NCI-H1105 treated with DMSO at 0.1 percent for 48 hours (cell line): ENCODE data around the gene PRR9.
"Not testable (repeated sequence)": the region's sequence is repeated elsewhere in the genome, so short reads cannot be mapped to it uniquely, and the experiment has no call there.

ENCODE experiments used
- DNase-seq: peaks from one replicate; lab custom pipeline; 2025; lab: John Stamatoyannopoulos, UW

PRR9 gene, protein sequence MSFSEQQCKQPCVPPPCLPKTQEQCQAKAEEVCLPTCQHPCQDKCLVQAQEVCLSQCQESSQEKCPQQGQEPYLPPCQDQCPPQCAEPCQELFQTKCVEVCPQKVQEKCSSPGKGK

DNA sequence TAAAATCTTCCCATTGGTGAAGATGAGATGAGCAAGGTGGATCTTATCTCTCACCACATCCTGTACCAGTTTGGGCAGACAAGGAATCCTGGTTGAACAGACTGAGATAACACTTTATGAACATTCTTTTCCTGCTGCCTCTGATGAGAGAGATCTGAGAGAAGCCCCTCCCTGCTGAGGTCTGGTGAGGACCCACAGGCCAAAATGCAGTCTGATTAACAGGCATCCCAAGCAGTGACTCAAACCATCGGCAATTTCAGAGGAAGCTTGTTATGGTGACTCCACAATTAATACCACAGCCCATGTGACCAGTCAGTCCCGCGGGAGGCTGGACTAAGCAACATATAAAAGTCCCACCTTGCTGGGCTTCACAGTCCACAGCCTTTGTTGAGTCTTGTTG lies at the start of gene PRR9:
PRR9 (plus strand) TSS at position 373 of the 400 bp plus-strand sequence. CDS start 561 bp downstream, outside the sequence.
- no peak for DNase-seq

DNA sequence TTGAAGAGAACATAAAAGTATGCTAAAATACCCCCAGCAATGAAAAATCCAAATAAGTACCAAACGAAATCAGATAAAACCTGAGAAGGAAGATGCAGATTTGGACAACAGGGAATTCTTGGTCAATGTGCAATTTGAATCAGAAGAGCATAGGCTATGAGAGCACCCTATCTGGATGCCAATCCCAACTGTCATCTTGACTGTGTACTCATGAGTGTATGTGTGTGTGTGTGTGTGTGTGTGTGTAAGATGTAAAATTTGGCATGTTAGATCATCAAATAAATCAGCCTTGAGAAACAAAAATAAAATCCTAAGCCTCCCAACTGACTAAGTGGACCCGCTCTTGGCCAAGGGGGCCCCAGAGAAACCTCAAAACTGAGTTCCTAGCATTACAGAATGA lies 48.7 kb upstream of the PRR9 start:
- DNase-seq = no peak

DNA sequence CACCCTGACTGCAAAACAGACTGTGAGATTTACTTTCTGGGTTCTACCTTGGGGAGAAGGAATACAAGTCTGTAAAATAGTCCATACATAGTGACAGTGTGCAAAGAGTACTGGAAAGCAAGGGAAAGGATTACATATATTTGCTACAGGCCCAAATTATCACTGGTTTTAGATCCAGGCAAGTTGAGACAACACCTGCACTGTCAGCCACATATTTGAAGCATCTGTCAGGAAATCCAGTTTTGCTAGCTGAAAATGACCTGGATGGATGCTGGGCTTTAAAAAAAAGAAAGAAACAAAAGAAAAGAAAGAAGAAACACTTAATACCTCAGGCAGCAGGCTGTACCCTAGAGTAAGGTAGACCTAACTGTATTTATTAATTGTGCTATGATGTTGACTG lies 42.8 kb upstream of the PRR9 start:
- DNase-seq = no peak

DNA sequence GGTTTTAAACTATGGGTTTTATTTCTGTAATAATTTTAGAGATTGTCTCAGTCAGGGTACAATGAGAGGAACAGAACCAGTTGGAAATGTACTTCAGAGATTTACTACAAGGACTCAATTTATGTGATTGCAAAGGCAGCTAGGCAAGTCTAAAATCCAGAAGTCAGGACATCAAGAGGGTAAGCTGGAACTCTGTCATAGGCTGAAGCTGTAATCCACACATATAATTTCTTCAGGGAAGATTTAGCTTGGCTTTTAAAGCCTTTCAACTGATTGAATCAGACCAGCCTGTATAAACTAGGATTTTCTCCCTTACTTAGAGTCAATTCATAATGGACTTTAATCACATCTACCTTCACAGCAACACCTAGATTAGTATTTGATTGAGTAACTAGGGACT lies 38.5 kb upstream of the PRR9 start:
- no peak for DNase-seq

DNA sequence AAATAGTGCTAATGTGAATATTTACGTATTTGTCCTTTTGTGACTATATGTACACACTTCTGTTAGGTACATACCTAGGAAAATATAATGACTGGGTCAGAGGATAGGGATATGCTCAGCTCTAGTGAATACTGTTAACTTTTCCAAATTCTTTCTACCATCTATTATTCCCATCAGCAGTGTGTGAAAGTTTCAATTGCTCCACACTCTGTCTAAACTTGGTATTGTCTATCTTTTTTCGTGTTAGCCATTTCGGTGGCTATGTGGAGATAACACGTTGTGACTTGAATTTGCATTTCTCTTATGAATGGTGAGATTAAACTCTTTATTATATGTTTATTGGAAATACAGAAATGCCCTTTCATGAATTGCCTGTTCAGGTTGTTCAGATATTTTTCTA lies 36.8 kb upstream of the PRR9 start:
- no peak for DNase-seq

DNA sequence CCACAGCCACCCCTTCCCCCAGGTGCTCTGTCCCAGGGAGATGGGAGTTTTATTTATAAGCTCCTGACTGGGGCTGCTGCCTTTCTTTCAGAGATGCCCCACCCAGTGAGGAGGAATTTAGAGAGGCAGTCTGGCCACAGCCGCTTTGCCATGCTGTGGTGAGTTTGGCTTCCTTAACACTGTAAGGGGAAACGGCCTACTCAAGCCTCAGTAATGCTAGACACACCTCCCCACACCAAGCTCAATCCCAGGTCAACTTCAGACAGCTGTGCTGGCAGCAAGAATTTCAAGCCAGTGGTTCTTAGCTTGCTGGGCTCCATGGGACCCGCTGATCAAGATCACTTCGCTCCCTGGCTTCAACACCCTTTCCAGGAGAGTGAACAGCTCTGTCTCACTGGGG lies 29.1 kb upstream of the PRR9 start:
- DNase-seq = not testable (repeated sequence)

DNA sequence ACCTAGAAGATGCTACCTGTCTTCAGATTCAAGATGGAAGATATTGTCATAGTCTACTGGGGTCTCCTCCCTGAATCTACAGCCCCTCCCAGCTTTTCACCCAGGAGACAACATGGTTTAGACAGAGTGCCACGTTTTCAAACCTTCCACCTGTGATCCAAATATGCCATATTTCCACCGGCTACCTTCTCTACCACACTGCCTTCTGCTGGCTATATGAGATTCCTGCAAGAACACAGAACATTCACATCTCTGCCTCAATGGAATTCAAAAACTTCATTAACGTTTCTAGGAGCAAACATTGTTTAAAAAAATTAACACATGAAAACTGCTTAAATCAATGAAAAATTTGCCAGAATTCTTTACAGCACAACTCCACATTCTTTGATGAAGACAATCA lies 27.0 kb upstream of the PRR9 start:
- no peak for DNase-seq

DNA sequence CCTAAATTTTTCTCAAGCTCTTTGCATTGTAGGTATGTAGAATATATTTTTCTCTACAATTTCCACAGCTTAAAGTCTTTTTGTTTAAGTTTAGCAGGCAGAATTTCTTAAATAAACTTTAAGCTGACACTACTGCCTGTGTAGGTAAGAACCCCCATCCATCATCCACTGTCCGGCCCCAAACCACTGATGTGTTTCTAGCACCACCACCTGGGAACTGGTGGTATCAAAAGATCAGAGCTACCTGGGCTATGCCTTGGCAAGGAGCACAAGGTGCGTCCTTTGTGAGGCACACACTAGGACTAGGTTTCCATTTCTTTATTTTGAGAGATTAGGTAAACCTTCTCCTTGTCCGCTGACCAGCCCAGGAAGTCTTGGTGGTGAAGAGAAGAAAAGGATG lies 24.7 kb upstream of the PRR9 start:
- DNase-seq = no peak

DNA sequence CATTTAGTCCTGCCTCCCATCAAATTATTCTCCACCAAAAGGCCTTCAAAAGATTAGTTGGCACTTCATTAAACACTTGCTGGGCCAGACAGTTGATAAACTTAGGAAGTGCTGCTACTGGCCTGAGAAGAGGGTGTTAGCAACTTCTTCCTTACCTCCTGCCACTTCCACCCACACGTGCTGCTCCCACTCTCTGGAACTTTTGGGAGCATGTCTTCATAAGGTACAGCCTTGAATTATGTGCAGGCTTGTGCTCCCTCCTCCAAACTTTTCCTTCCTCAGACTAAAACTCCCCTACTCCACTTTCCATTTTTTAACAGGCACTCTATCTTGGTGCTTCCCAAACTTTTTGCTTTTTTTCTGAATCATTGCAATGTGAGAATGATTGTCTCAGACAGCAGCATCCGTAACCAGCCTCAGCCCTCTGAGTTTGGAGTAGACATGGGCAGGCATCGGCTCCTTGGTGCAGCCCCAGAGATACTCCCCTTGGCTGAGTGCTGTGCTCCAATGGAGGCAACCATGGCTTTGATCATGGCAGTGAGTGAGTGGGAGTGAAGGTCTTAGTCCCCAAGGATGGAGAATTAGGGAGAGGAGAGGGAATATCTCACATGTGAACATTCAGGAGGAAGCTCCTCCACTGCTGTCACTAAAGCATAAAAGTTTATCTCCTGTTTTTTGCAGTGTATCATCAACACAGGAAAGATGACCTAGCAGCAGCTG lies 22.9 kb upstream of the PRR9 start:
- DNase-seq = no peak

DNA sequence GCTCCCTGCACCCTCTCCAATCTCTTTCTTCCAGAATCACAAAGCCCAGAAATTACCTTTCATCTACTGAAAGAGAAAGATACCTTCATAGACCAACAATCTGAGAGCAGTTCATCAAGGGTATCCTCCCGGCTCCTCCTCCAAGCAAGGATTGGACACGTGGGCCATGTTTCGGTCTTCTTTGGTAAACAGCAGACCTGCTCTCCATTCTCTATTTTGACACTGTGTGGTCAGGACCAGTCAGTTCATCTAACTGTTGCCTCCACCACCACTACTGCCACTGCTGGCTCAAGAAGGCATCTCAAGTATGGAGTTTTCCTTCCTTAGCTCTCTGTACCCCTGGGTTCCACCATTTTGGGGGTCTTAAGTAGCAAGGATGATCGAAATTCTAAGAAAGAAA lies 22.2 kb upstream of the PRR9 start:
- no peak for DNase-seq

DNA sequence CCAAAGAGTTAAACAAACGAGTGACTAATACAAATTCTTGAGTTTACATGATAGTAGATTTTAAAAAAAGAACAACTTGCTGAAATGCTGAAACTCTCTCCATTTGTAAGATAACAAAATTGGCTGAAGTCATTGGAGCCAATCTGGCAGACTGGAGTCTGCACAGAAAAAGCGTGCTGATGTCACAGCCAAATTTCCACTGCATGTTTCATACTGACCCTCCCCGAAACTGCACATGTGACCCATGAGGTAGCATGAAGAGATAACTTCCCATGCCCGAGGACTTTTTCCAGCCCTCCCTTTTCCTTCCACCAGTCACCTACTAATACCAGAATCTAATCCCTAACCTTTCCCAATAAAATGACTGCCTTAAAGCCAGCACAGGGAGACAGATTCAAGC lies 15.4 kb upstream of the PRR9 start:
- DNase-seq = no peak

DNA sequence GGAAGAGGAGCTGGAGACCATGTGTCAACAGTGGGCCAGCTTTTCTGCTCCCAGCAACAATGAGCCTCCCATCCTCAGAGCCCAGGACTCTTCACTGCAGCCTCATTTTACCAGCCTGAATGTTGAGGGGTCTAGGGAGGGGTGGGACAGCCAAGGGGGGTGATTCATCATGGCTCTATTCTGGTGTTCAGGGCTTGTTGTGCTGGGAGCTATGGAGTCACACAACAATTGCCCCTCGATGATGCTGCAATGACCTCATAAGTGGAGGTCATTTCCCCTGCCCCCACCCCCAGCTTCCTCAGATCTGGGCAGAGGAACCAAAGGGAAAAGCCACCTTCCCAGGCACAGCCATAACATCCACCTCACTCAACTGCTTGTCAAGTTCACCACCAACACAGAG lies 14.3 kb upstream of the PRR9 start, which contains the start of gene LELP1:
LELP1 (plus strand) TSS at position 301 of the 400 bp plus-strand sequence. CDS start 1,278 bp downstream, outside the sequence.
- DNase-seq = no peak

DNA sequence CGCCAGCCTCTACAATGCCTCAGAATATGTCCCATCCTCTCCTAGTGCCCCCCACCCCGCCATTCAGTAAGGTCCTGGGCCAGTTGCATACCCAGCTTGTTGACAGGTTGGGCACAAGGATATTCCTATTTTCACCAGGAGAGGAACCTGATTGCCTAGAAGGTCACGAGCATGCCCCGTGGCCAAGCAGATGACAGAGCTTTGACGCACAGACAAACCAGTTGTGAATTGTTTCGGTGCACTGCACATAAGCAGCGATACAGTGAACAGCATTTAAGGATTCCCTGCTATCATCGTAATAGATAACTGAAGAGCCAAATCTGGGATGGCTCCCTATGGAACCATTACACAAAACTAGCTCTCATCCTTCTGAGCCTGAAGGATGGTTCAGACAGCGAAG lies 10.8 kb upstream of the PRR9 start:
- DNase-seq = no peak

DNA sequence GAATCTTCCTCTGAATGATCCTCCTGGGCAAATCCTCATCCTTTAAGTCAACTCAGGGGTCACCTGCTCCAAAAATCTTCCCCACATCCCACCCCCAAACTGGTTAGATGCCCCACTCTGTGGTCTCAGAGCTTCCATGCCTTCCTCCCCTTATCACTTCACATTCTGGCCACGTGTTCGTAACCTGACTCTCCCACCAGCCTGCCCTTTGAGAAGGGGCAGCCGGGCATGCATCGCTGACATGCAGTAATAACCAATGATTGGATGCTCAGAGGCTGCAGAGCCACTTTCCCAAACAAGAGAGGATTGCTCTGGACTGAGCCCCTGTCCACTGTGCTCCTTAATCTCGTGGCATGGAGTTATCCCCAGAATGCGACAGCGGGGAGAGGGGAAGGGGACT lies 7.2 kb upstream of the PRR9 start:
- no peak for DNase-seq

DNA sequence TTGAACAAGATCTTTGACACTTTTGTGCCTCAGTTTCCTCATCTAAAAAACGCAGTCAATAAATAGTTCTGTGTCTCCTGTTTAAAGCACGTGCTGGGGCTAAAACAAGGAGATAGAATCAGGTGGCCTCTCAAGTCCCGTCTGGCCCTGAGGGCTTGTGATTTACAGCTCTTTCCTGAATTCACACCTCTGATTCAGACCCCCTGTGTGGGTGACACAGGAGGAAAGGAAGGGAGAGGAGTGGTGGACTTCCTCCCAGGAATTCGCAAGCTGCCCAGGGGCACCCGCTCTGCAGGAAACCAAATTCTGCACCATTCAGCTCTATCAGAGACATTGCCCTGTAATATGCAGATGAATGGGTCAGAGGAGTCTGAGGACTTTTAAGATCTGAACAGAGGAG lies 5.2 kb upstream of the PRR9 start:
- DNase-seq = no peak

DNA sequence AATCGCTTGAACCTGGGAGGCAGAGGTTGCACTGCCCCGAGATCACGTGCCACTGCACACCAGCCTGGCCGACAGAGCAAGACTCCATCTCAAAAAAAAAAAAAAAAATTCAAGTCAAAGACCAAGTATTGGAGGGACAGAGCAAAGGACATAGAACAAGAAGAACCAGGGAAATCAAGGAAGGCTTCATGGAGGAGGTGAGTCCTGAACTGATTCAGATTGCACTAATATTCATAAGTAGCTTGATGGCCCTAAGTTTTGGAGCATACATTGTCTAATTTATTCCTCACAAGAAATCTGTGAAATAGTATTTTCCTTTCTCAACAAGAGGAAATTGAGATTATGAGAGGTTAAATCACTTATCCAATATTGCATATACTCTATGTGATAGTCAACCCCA lies 3.9 kb upstream of the PRR9 start:
- no peak for DNase-seq

DNA sequence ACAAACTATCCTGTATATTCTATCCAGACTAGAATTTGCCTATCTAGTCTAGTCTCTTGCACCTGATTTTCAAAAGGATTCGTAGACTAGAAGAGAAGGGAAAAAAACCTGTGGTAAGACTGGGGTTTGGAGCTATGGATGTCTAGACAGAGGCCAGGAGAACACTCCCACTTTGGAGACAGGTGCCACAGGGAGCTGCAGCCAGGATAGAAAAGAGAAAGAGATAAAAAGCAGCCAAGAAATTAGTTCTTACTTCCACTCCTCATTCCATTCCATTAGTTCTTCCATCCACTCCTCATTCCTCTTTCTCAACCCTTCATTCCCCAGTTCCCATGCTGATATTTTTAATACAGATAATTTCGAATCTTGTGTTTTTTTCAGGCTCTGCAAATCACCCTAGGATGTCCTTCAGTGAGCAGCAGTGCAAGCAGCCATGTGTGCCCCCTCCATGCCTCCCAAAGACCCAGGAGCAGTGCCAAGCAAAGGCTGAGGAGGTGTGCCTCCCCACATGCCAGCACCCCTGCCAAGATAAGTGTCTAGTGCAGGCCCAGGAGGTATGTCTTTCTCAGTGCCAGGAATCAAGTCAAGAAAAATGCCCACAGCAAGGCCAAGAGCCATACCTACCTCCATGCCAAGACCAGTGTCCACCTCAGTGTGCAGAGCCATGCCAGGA lies 496 bp downstream of the PRR9 start:
- DNase-seq = no peak

DNA sequence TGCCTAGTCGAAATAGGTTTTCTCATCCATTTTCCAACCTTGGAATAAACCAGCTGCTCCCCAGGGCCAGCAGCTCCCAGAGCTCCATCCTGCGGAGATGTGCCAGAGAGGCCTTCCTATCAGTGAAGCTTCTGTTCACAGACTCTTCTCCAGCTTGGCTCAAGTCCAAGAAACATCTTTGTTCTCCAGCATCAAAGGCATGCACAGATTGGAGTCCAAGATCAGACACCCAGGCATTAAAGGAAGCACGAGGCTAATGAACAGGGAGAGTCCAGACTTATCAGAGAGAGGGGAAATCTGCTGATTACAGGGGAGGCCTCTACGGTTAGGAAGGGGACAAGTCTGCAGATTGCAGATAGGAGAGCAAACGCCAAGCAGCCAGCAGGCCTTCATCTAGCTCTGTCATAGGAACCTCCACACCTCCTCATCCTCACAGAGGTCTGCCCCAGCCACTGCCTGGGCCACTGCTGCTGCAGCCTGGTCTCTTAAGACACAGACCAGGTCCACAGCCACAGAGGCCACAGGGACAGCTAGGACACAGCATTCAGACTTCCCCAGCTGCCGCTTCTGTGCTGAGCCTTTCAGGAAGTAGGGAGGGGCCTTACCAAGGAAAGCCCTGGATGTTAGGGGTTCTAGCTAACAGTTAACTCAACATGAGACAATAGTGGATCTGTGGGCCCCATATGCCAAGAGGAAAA lies 3.4 kb downstream of the PRR9 start:
- no peak for DNase-seq

DNA sequence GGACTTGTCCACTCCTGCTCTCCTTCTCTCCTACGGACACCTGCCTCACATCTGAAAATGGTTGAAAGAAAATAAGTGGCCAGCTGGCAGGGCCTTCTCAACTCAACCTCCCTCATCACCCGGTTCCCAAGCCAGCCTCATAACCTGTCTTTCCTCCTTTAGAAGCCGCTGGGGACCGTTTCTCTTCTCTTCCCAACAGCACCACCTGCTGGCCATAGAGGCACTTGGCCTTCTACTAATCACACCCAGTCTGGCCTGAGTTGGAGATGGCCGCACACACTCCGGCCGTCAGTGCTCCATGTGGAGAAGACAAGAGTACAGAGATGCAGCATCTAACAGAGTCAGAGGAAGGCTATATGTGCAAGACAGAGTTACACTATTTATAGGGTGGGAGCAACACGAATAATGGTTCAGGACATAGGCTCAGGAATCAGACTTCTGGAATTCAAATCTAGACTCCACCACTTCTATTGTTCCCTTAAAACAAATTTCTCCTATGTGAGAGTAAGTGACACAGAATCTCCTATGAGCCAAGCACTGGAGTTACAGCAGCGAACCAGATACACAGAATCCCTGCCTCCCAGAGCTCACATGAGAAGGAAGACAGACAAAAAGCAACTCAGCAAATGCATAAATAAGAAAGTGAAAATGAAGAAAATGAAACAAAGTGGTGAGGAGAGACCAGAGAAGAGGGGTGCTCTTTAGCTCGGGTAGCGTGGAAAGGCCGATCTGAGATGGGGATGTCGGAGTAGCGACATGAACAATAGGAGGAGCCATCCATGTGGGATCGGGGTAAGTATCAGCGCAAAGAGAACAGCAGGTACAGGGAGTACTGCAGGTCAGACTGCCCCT lies 5.9 kb downstream of the PRR9 start:
- peak; percentile 45 for DNase-seq

DNA sequence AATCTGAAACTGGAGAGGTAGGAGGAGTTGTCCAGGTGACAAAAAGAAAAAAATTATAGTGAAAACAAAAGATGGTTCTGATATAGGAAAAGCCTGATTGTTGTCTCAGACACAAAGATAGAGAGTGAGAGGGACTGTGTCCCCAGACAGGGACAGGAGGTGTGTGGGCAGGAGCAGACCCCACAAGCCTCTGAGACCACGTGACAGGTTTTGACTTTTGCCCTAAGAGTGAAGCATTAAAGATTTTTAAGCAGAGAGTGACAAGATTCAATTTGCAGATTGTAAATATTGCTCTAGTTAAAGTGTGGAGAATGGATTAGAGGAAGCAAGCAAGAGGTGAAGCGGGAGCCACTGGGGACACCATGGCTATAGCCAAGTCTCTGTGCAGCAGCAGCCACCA lies 10.4 kb downstream of the PRR9 start:
- DNase-seq = no peak

DNA sequence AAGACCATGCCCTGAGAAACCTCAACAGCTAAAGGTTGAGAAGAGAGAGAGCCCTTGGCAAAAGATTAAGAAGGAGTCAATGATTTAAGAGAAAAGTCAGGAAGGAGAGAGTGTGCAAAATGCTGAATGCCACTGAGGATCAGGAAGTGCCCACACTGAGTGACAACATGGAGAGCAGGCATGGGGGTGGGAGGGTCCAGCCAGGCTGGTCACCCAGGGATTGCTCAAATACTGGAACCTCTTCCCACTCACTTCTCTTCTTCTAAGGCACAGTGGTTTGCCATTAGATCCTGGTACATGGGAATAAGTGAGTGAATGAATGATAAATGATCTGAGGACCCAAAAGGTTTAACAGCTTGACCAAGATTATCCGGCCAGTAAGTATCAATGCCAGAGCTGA lies 11.1 kb downstream of the PRR9 start:
- no peak for DNase-seq
